CD4-positive, alpha-beta T cell (primary cell): ENCODE measurements around the gene HACL1. TPM values are rescaled to one million over a fixed set of nuclear protein-coding genes. Genes with fewer than 3 reads are reported as not detected.

ENCODE experiments used
- ATAC-seq: fragments of 200-7000 bp; cut with Tn5 transposase; one replicate; pipeline ENCODE4 v1.10.0; 2022; ENCODE audit warnings: mild to moderate bottlenecking; ENCODE audit not compliant: poor library complexity
- CTCF ChIA-PET: fragments of 350-600 bp; sonication (Branson Sonifier 250); formaldehyde crosslinking; loops from one replicate; lab custom pipeline; 2021; ENCODE audit warnings: antibody characterized with exemption, inconsistent platforms; lab: Charles Lee
- POLR2A ChIA-PET: fragments of 350-600 bp; sonication (Branson Sonifier 250); formaldehyde crosslinking; loops from one replicate; lab custom pipeline; 2021; ENCODE audit warnings: antibody characterized with exemption, inconsistent platforms; lab: Charles Lee
- DNase-seq, 14 experiments: peaks; one replicate each; pipeline ENCODE4 v3.0.0-alpha.2; 2013 to 2020; ENCODE audit warnings: mixed read lengths in 2 of 14
- H3K27ac ChIP-seq, 2 donors: one replicate each; pipeline versions ENCODE4 v1.5.1 to v1.7.0; 2013; ENCODE audit warnings: low read length in 2 of 2, low read depth in 1 of 2, mild to moderate bottlenecking in 1 of 2
- H3K27me3 ChIP-seq, 2 experiments: 1 replicate in 1 of 2; 2 replicates in 1 of 2; pipeline versions ENCODE4 v1.6.1 to v1.7.0; 2013; ENCODE audit warnings: low read length in 2 of 2, control low read depth in 1 of 2, mild to moderate bottlenecking in 1 of 2, moderate library complexity in 1 of 2; ENCODE audit not compliant: insufficient read depth in 2 of 2, control insufficient read depth in 1 of 2
- H3K36me3 ChIP-seq: one replicate; pipeline ENCODE4 v1.6.1; 2013; ENCODE audit warnings: low read length, control low read depth; ENCODE audit not compliant: insufficient read depth
- H3K4me1 ChIP-seq: one replicate; pipeline ENCODE4 v1.6.1; 2013; ENCODE audit warnings: low read length, control low read depth; ENCODE audit not compliant: insufficient read depth
- H3K4me3 ChIP-seq: one replicate; pipeline ENCODE4 v1.5.1; 2013; ENCODE audit warnings: mild to moderate bottlenecking, low read length, moderate library complexity
- H3K9me3 ChIP-seq, 2 experiments: 1 replicate in 1 of 2; 2 replicates in 1 of 2; pipeline versions ENCODE4 v1.6.1 to v1.7.0; 2013; ENCODE audit warnings: low read length in 2 of 2, mild to moderate bottlenecking in 2 of 2, control low read depth in 1 of 2, moderate library complexity in 1 of 2; ENCODE audit not compliant: control insufficient read depth in 1 of 2, insufficient read depth in 1 of 2
- H3K27ac Mint-ChIP-seq: one replicate; pipeline ENCODE4 v1.8.0; 2020; ENCODE audit warnings: mixed read lengths
- H3K27me3 Mint-ChIP-seq: one replicate; pipeline ENCODE4 v1.8.0; 2021; ENCODE audit warnings: mixed read lengths
- H3K36me3 Mint-ChIP-seq: one replicate; pipeline ENCODE4 v1.8.0; 2021; ENCODE audit warnings: low read depth, mixed read lengths
- H3K4me1 Mint-ChIP-seq: one replicate; pipeline ENCODE4 v1.8.0; 2021; ENCODE audit warnings: low read depth, mixed read lengths
- H3K4me3 Mint-ChIP-seq: one replicate; pipeline ENCODE4 v1.8.0; 2020; ENCODE audit warnings: mild to moderate bottlenecking, mixed read lengths
- H3K9me3 Mint-ChIP-seq: one replicate; pipeline ENCODE4 v1.8.0; 2020; ENCODE audit warnings: mixed read lengths
- CTCF ChIP-seq: fragments of 200-600 bp; IDR thresholded peaks from one replicate; pipeline ENCODE4 v1.8.0; 2022; ENCODE audit warnings: antibody characterized with exemption, mild to moderate bottlenecking
- intact Hi-C, 2 experiments: fragments of 100-400 bp; cut with DNase I in 1 of 2; cut with micrococcal nuclease in 1 of 2; formaldehyde crosslinking; loops; one replicate each; pipeline versions ENCODE4 v1.15.1 to v1.9.0; 2023 to 2025; cut with DNase I, micrococcal nuclease
- total RNA-seq, 174 experiments: library from RNA in 2 of 174; stranded (reverse) in 2 of 174; gene quantifications; one replicate each; pipeline ENCODE4 v1.2.3 and lab custom pipeline; 2021 to 2026

HACL1 gene
- total RNA-seq, 2 experiments from 2014 or later: 26.6 to 33.2 TPM

DNA sequence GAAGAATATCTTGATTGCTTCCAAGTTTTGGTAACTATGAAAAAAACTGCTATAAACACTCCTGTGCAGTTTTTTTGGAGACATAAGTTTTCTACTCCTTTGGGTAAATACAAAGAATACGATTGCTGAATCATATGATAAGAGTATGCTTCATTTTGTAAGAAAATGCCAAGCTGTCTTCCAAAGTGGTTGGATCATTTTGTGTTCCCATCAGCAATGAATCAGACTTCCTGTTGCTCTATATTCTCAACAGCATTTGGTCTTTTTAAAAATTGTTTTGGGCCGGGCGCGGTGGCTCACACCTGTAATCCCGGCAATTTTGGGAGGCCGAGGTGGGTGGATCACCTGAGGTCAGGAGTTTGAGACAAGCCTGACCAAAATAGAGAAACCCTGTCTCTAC lies 14.7 kb upstream of the HACL1 start:
- DNase-seq (no peak), ATAC-seq (no peak)
- Histone ChIP-seq H3K27ac (no peak overlapping the region), H3K9me3 (peaks cover 7 to 18% of the 10 kb centered on the region in 2 experiments), H3K27me3 (no peaks in the 10 kb centered on the region), H3K36me3 (peaks cover 5% of the 10 kb centered on the region), H3K4me1 (no peaks in the 10 kb centered on the region), H3K4me3 (no peak overlapping the region)
- Mint-ChIP-seq H3K4me3 (no peak overlapping the region), H3K9me3 (peaks cover 18% of the 10 kb centered on the region), H3K4me1 (peaks cover 15% of the 10 kb centered on the region), H3K27ac (no peak overlapping the region), H3K27me3 (no peaks in the 10 kb centered on the region), H3K36me3 (peaks cover 31% of the 10 kb centered on the region)
- CTCF ChIA-PET: no interaction called here
- intact Hi-C loops: no loop called here
- POLR2A ChIA-PET: interaction anchor here (0.9 kb wide), 1 partner anchor 14 kb away, joined by 4 read pairs; no protein-coding TSS in a partner anchor
- TF ChIP-seq CTCF: no peak

DNA sequence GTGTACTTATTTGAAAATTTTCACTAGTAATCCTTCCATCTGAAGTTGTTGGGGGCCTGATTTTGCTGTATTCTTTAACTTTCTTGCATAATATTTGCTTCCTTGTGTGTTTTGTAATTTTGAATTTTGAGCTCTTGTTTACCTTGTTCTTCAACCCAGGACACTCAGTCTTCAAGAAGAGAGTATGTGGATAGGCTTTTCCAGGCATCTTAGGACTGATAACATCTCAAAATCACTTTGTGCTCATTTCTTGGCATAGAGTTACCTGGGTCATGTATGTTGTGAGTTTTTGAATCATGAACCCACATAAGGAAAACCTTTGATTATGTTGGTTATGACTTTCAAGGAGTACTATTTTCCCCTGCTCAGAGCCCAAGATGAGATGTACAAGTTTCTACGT lies 13.6 kb upstream of the HACL1 start:
- H3K27ac ChIP-seq: no peak overlapping the region
- H3K36me3 ChIP-seq: peaks cover 5% of the 10 kb centered on the region
- H3K27ac Mint-ChIP-seq: no peak overlapping the region
- H3K27me3 ChIP-seq: no peaks in the 10 kb centered on the region
- intact Hi-C loops: no loop called here
- peaks cover 20% of the 10 kb centered on the region for H3K36me3 Mint-ChIP-seq
- DNase-seq (no peak), ATAC-seq (no peak)
- ChIA-PET CTCF (interaction anchor here (0.5 kb wide), 1 partner anchor 135 kb away, joined by 3 read pairs; no protein-coding TSS in a partner anchor), POLR2A (no interaction called here)
- peaks cover 15% of the 10 kb centered on the region for H3K4me1 Mint-ChIP-seq
- no peaks in the 10 kb centered on the region for H3K4me1 ChIP-seq
- no peak for TF ChIP-seq CTCF
- H3K9me3 Mint-ChIP-seq: peaks cover 10% of the 10 kb centered on the region
- H3K4me3 ChIP-seq: no peak overlapping the region
- H3K27me3 Mint-ChIP-seq: no peaks in the 10 kb centered on the region
- no peak overlapping the region for H3K4me3 Mint-ChIP-seq
- peaks cover 3 to 8% of the 10 kb centered on the region in 2 experiments for H3K9me3 ChIP-seq

- Histone ChIP-seq H3K4me1 (no peaks in the 10 kb centered on the region), H3K9me3 (no peaks in the 10 kb centered on the region), H3K27me3 (no peaks in the 10 kb centered on the region), H3K27ac (no peak overlapping the region), H3K36me3 (no peaks in the 10 kb centered on the region), H3K4me3 (no peak overlapping the region)
- ChIA-PET CTCF (no interaction called here), POLR2A (interaction anchor here (2.3 kb wide), 1 partner anchor 11 kb away, joined by 15 read pairs; the partner anchor contains the start of genes BTD and HACL1)
- no peak overlapping the region for H3K4me3 Mint-ChIP-seq
- H3K9me3 Mint-ChIP-seq: no peaks in the 10 kb centered on the region
- DNase-seq (no peak), ATAC-seq (no peak)
- TF ChIP-seq CTCF: no peak
- H3K4me1 Mint-ChIP-seq: peaks cover 14% of the 10 kb centered on the region
- no peak overlapping the region for H3K27ac Mint-ChIP-seq
- peaks cover 14% of the 10 kb centered on the region for H3K36me3 Mint-ChIP-seq
- intact Hi-C loops: no loop called here
- H3K27me3 Mint-ChIP-seq: no peaks in the 10 kb centered on the region
Observed at GRCh38 chr3:15612001-15612400, 10.6 kb upstream of the HACL1 start.
